Epithelial cell of proximal tubule (primary cell): ENCODE data around the gene NRTN. TPM values are rescaled to one million over a fixed set of nuclear protein-coding genes. Genes with fewer than 3 reads are reported as not detected.

Experiments
- DNase-seq: peaks from one replicate; pipeline ENCODE4 v3.0.0-alpha.2; 2011; ENCODE audit warnings: low read depth
- H3K4me3 ChIP-seq: 2 replicates; pipeline ENCODE4 v1.5.1; 2011; ENCODE audit warnings: low read depth, mild to moderate bottlenecking, low read length
- total RNA-seq: library from RNA; depleted of rRNA; stranded (reverse); fragments of >200 nt; gene quantifications from 2 replicates; pipeline ENCODE4 v1.2.3, GENCODE V29; 2015
- TF ChIP-seq, protein P1 (sequence below): conservative IDR thresholded peaks from 2 replicates; pipeline ENCODE4 v1.5.1; 2012; ENCODE audit warnings: low read depth, mild to moderate bottlenecking, low read length

NRTN gene
- total RNA-seq, 1 donor from 2014 or later: 0.69 TPM

DNA sequence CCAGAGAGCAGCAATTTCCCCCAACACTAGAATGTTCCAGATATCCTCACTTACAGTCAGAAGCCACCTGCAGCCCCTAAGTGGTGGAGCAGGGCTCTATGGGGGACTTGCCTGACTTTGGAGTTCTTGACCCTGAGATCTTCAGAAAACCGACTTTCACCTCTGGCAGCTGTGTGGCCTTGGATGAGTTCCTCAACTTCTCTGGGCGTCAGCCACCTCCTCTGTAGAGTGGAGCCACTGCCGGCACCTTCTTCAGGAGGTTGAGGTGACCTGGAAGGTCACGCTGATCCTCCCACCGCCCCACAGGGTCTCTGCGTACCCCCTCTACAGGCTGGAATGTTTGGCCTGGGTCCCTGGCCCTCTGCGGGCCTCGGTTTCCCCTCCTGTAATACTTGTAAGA, 72.6 kb downstream of the NRTN start:
- H3K4me3 ChIP-seq: no peak overlapping the region
- DNase-seq: no peak
- TF ChIP-seq, protein P1, sequence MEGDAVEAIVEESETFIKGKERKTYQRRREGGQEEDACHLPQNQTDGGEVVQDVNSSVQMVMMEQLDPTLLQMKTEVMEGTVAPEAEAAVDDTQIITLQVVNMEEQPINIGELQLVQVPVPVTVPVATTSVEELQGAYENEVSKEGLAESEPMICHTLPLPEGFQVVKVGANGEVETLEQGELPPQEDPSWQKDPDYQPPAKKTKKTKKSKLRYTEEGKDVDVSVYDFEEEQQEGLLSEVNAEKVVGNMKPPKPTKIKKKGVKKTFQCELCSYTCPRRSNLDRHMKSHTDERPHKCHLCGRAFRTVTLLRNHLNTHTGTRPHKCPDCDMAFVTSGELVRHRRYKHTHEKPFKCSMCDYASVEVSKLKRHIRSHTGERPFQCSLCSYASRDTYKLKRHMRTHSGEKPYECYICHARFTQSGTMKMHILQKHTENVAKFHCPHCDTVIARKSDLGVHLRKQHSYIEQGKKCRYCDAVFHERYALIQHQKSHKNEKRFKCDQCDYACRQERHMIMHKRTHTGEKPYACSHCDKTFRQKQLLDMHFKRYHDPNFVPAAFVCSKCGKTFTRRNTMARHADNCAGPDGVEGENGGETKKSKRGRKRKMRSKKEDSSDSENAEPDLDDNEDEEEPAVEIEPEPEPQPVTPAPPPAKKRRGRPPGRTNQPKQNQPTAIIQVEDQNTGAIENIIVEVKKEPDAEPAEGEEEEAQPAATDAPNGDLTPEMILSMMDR: no peak

DNA sequence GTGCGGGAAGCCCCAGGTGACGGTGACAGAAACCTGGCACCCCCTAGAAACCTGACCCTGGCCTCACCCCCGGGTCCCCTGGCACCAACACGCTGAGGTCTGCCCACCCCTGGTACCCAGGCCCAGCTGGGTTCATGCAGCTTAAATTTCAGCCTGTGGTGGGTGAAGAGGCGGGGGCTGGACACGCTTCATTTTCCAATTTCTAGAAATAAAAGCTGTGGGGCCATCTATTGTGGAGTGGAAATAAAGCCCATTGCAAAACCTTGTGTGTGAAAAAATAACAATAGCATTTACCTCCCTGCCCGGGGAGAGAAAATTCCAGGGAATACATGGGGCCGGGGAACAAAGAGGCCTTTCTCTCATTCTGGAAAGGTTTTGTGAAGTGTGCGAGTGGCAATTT, 73.0 kb downstream of the NRTN start:
- TF ChIP-seq, protein P1: no peak
- no peak for DNase-seq
- H3K4me3 ChIP-seq: no peak overlapping the region

Other genes with a start within 250 kb of the NRTN start
- 0.36 TPM in 1 of 2 replicates, not detected in the other for gene TINCR, start 237.1 kb upstream of the NRTN start, total RNA-seq
- gene SAFB2, start 182.3 kb upstream of the NRTN start, total RNA-seq: 17.6 and 20.5 TPM in 2 replicates
- gene SAFB, start 182.0 kb upstream of the NRTN start, total RNA-seq: 58.6 and 65.6 TPM in 2 replicates
- 61.2 and 67.6 TPM in 2 replicates for gene MICOS13, start 124.6 kb upstream of the NRTN start, total RNA-seq
- gene HSD11B1L, start 124.0 kb upstream of the NRTN start, total RNA-seq: 4.3 and 13.5 TPM in 2 replicates
- 808 and 1,224 TPM in 2 replicates for gene RPL36, start 114.8 kb upstream of the NRTN start, total RNA-seq
- gene LONP1, start 84.9 kb upstream of the NRTN start, total RNA-seq: 115 and 134 TPM in 2 replicates
- 0.65 TPM in 1 of 2 replicates, not detected in the other for gene CATSPERD, start 84.4 kb upstream of the NRTN start, total RNA-seq
- 1.5 TPM in 1 of 2 replicates, not detected in the other for gene PRR22, start 20.3 kb upstream of the NRTN start, total RNA-seq
- gene DUS3L, start 13.9 kb upstream of the NRTN start, total RNA-seq: 35.1 and 56.8 TPM in 2 replicates
- gene FUT6, start 34.6 kb downstream of the NRTN start, total RNA-seq: not detected in 2 replicates
- gene FUT3, start 46.4 kb downstream of the NRTN start, total RNA-seq: 1.4 and 5.4 TPM in 2 replicates
- not detected in 2 replicates for gene FUT5, start 65.5 kb downstream of the NRTN start, total RNA-seq
- 246 and 384 TPM in 2 replicates for gene NDUFA11, start 98.7 kb downstream of the NRTN start, total RNA-seq
- gene VMAC, start 99.8 kb downstream of the NRTN start, total RNA-seq: 0.87 and 2.2 TPM in 2 replicates
- gene CAPS, start 109.2 kb downstream of the NRTN start, total RNA-seq: 4.2 and 10.5 TPM in 2 replicates
- gene RANBP3, start 173.1 kb downstream of the NRTN start, total RNA-seq: 77.3 and 81.9 TPM in 2 replicates